ACC112 (cell line): ENCODE measurements around the gene OCA2.

Experiments
- H2AFZ ChIP-seq: fragments of 200-600 bp; sonication (generic); one replicate; pipeline ENCODE4 v1.6.0; 2017; ENCODE audit warnings: antibody characterized with exemption, low read length; ENCODE audit not compliant: unreplicated experiment
- H3K27ac ChIP-seq: fragments of 200-600 bp; sonication (generic); 2 replicates; pipeline ENCODE4 v1.5.1; 2014; ENCODE audit warnings: low read depth, mild to moderate bottlenecking, antibody characterized with exemption, low read length, moderate library complexity
- H3K27me3 ChIP-seq: fragments of 200-600 bp; sonication (generic); 2 replicates; pipeline ENCODE4 v1.6.1; 2014; ENCODE audit warnings: mild to moderate bottlenecking, antibody characterized with exemption, low read length, moderate library complexity, mixed read lengths; ENCODE audit not compliant: insufficient read depth
- H3K36me3 ChIP-seq: fragments of 200-600 bp; sonication (generic); 2 replicates; pipeline ENCODE4 v1.6.1; 2016; ENCODE audit warnings: mild to moderate bottlenecking, antibody characterized with exemption, low read length, moderate library complexity, mixed read lengths; ENCODE audit not compliant: insufficient read depth
- H3K4me1 ChIP-seq: fragments of 200-600 bp; sonication (generic); one replicate; pipeline ENCODE4 v1.6.1; 2016; ENCODE audit warnings: low read length, mixed read lengths; ENCODE audit not compliant: insufficient read depth, unreplicated experiment, control insufficient read depth
- H3K4me3 ChIP-seq: fragments of 200-600 bp; sonication (generic); 2 replicates; pipeline ENCODE4 v1.5.1; 2014; ENCODE audit warnings: mild to moderate bottlenecking, low read depth, low read length
- H3K79me2 ChIP-seq: fragments of 200-600 bp; sonication (generic); one replicate; pipeline ENCODE4 v1.6.0; 2016; ENCODE audit warnings: low read length; ENCODE audit not compliant: control insufficient read depth, unreplicated experiment, insufficient read depth

Gene OCA2

GRCh38 chr15:28094732-28095521 lies 4.2 kb downstream of the OCA2 start:
- no peaks in the 10 kb centered on the region for H3K79me2 ChIP-seq
- no peak overlapping the region for H3K27ac ChIP-seq
- H3K4me1 ChIP-seq: peaks cover 8% of the 10 kb centered on the region
- H3K36me3 ChIP-seq: no peaks in the 10 kb centered on the region
- peaks cover 65% of the 10 kb centered on the region for H3K27me3 ChIP-seq
- H2AFZ ChIP-seq: no peak overlapping the region
- H3K4me3 ChIP-seq: no peak overlapping the region; the same call in 1 of the 2 replicates

GRCh38 chr15:28093752-28094535 lies 5.2 kb downstream of the OCA2 start:
- Histone ChIP-seq H3K4me1 (peaks cover 7% of the 10 kb centered on the region), H3K79me2 (no peaks in the 10 kb centered on the region), H2AFZ (no peak overlapping the region), H3K27me3 (peaks cover 63% of the 10 kb centered on the region), H3K4me3 (no peak overlapping the region), H3K27ac (no peak overlapping the region), H3K36me3 (no peaks in the 10 kb centered on the region)

GRCh38 chr15:28091313-28091712 lies 7.8 kb downstream of the OCA2 start:
- H3K4me1 ChIP-seq: peaks cover 3% of the 10 kb centered on the region
- H3K27ac ChIP-seq: no peak overlapping the region
- no peak overlapping the region for H2AFZ ChIP-seq
- H3K27me3 ChIP-seq: peaks cover 43% of the 10 kb centered on the region
- no peaks in the 10 kb centered on the region for H3K36me3 ChIP-seq
- H3K79me2 ChIP-seq: no peaks in the 10 kb centered on the region
- H3K4me3 ChIP-seq: no peak overlapping the region

GRCh38 chr15:28086175-28086703 lies 12.9 kb downstream of the OCA2 start:
- Histone ChIP-seq H3K79me2 (no peaks in the 10 kb centered on the region), H2AFZ (no peak overlapping the region), H3K27ac (no peak overlapping the region), H3K36me3 (no peaks in the 10 kb centered on the region), H3K27me3 (peaks cover 30% of the 10 kb centered on the region), H3K4me1 (no peaks in the 10 kb centered on the region), H3K4me3 (no peak overlapping the region)

GRCh38 chr15:28085489-28086174 lies 13.5 kb downstream of the OCA2 start:
- no peaks in the 10 kb centered on the region for H3K79me2 ChIP-seq
- H3K27ac ChIP-seq: no peak overlapping the region
- H3K36me3 ChIP-seq: no peaks in the 10 kb centered on the region
- no peak overlapping the region for H2AFZ ChIP-seq
- no peak overlapping the region for H3K4me3 ChIP-seq
- no peaks in the 10 kb centered on the region for H3K4me1 ChIP-seq
- peaks cover 24% of the 10 kb centered on the region for H3K27me3 ChIP-seq

- no peaks in the 10 kb centered on the region for H3K79me2 ChIP-seq
- H3K4me3 ChIP-seq: no peak overlapping the region
- no peaks in the 10 kb centered on the region for H3K36me3 ChIP-seq
- no peaks in the 10 kb centered on the region for H3K4me1 ChIP-seq
- H3K27ac ChIP-seq: no peak overlapping the region
- H3K27me3 ChIP-seq: peaks cover 23% of the 10 kb centered on the region; the same call in 1 of the 2 replicates
- no peak overlapping the region for H2AFZ ChIP-seq
These were observed 14.6 kb downstream of the OCA2 start for GRCh38 chr15:28084547-28084946.

- no peaks in the 10 kb centered on the region for H3K79me2 ChIP-seq
- H3K4me1 ChIP-seq: no peaks in the 10 kb centered on the region
- H2AFZ ChIP-seq: no peak overlapping the region
- H3K27ac ChIP-seq: no peak overlapping the region
- H3K4me3 ChIP-seq: no peak overlapping the region
- peaks cover 25% of the 10 kb centered on the region; the same call in 1 of the 2 replicates for H3K27me3 ChIP-seq
- no peaks in the 10 kb centered on the region for H3K36me3 ChIP-seq
These were observed 16.0 kb downstream of the OCA2 start for GRCh38 chr15:28082891-28083684.

- Histone ChIP-seq H3K27ac (no peak overlapping the region), H3K36me3 (no peaks in the 10 kb centered on the region), H3K4me1 (no peaks in the 10 kb centered on the region), H3K27me3 (peaks cover 21% of the 10 kb centered on the region; the same call in 1 of the 2 replicates), H2AFZ (no peak overlapping the region), H3K4me3 (no peak overlapping the region), H3K79me2 (no peaks in the 10 kb centered on the region)
These were observed 17.5 kb downstream of the OCA2 start for GRCh38 chr15:28081594-28081993.

GRCh38 chr15:28080386-28080785 lies 18.7 kb downstream of the OCA2 start:
- Histone ChIP-seq H3K79me2 (no peaks in the 10 kb centered on the region), H3K27ac (no peak overlapping the region), H2AFZ (no peak overlapping the region), H3K4me1 (no peaks in the 10 kb centered on the region), H3K36me3 (no peaks in the 10 kb centered on the region), H3K4me3 (no peak overlapping the region), H3K27me3 (peaks cover 17% of the 10 kb centered on the region; the same call in 1 of the 2 replicates)
